CD4-positive, alpha-beta T cell treated with Interleukin-4 for 4 hours (primary cell): ENCODE data around the gene TRIM6.
A peak's percentile ranks its signal among the peaks of the same experiment; 100 is the strongest.
"Not testable (repeated sequence)": the region's sequence is repeated elsewhere in the genome, so short reads cannot be mapped to it uniquely, and the experiment has no call there.

Experiments used
- DNase-seq: peaks from one replicate; pipeline ENCODE4 v3.0.0-alpha.2; 2020

TRIM6 gene, protein sequence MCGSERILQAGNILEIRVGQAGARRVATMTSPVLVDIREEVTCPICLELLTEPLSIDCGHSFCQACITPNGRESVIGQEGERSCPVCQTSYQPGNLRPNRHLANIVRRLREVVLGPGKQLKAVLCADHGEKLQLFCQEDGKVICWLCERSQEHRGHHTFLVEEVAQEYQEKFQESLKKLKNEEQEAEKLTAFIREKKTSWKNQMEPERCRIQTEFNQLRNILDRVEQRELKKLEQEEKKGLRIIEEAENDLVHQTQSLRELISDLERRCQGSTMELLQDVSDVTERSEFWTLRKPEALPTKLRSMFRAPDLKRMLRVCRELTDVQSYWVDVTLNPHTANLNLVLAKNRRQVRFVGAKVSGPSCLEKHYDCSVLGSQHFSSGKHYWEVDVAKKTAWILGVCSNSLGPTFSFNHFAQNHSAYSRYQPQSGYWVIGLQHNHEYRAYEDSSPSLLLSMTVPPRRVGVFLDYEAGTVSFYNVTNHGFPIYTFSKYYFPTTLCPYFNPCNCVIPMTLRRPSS

GRCh38 chr11:5596607-5597201 lies at the start of gene TRIM6:
TRIM6 (plus strand) TSS chr11:5596637; CDS start chr11:5596898, 261 bp downstream.
- no peak for DNase-seq

DNA sequence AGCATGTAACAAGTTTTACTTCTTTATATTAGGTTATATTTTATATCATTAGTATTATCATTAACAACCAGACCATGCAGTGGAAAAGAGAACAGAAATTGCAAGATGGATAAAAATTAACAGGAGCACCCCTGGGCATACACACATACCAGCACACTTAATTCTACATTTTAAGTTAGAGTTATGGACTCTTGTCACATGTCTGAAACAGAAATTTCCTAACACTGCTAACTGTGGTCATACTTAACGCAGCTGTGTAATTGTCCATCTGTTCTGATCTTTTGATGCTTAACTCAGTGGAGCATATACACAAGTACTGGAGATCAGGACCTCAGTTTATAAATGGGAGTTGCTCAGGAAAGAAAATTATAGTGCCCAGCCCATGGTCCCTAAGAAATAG lies 48.5 kb upstream of the TRIM6 start:
- DNase-seq: no peak

DNA sequence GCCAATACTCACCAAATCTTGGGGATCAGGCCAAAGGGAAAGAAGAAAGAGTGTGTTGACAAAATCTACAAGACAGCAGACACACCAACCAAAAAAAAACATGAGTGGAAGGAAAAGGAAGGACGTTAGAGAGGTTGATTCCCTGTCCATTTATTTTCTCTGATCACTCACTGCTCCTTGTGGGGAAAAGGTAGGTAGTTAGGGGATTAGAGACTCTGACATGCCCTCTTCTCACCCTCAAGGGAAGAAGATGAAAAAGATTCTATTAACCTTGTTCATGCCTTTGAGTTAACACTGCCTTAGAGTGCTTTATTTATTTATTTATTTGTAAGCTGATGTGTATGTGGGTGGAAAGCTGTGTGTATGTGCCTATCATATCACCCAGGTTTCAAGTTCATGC lies 48.0 kb upstream of the TRIM6 start, which contains the start of gene OR52H1:
Gene OR52H1, minus strand, starts transcription at position 101 of the 400 bp plus-strand sequence. CDS start 3,035 bp downstream, outside the sequence.
- no peak for DNase-seq

DNA sequence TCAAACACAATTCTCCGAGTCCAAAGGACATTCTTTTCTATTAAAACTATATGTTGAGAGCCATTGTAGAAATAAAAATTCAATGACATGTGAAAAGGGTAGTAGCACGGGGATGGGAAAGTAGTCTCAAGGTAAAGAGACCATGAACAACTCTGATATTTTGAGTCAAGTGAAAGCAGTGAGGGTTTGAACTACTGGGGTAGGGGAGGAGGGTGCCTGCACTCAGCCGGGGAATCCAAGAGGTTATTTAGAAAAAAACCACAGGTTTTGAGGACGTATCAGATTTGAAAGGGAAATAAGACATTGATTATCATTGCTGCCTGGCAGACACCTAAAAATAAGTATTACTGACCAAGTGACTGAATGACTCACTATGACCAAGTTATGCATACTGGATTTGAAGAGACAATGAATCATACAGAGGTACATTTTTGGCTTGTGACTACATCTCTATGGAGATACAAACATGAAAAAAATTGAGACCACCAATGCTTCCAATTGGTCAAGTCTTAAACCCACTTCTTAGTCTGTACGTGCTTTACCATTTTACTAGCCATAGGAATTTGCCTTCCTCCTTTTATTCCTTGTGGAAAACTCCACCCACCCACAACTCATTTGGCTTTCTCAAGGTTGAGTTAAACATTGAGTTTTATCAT lies 45.9 kb upstream of the TRIM6 start:
- DNase-seq: no peak

DNA sequence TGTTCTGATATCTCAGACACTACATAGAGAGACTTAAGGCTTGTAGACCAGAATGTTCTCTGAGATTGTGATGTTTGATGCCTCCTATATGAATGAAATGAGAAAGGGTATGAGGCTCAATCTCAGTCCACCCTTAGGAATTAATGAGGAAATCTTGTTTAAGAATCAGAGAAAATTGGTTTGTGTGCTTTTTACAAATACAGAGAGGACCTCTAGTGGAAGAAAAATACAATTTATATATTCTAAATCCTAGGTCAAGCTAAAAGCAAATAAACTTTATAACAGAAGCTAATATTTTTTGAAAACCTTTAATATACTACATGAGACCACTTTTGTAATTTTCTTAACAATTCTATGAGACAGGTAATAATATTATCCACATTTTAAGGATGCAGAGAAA lies 43.1 kb upstream of the TRIM6 start:
- DNase-seq: no peak

DNA sequence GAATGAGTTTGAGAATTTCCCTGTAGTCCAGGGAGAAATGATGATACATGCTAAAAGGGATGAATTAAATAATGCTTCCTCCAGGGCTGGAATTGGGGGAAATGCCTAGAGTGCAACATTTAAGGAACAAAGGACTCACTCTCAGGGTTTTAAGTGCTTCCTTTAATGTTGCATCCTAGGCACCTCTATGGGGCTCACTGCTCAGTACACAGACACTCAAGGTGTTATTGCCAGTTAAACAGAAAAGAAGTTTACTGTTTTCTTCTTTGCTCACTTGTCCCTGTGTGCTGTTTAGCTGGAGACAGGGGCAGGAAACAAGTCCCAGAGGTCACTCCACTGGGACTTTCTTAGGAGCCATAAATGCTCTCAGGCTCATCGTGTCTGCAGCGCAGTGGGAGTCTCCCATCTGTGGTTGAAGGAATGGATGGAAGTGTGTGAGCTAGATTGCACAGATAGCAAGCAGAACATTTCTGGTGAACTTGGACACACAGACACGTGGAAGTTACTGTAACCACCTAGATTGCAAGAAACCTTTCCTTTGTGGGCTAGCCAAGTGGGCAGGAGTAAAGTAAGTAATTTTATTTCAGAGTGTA lies 39.7 kb upstream of the TRIM6 start:
- DNase-seq: no peak

- DNase-seq: no peak
Measured at GRCh38 chr11:5557751-5558150, 38.7 kb upstream of the TRIM6 start.

DNA sequence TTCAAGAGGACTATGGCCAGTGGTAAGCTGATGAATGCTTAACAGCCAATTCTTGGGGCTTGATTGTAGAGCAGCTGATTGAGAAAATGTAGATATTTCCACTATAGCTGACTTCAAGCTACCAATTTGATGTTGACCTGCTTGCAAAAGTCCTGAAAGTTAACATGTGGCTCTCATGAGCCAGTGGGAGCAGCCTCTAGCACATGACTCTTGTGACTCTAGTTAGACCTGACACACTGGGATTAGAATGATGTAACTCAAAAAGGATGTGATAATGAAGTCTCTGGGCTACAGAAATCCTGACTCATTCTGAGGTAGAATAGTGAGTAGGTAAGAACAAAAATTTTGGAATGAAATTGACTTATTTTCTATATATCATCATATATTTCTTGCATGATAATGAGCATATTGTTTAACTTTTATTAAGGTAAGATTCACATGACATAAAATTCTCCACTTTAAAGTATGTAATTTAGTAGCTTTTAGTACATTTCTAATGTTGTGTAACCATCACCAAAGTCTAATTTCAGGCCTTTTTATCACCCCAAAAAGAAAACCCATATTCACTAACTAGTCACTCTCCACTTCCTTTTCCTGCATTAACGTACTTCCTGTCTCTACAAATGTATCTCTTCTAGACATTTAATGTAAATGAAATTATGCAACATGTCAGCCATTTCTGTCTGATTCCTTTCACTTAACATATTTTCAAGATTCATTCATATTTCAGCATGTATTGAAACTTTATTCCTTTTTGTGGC lies 32.0 kb upstream of the TRIM6 start:
- DNase-seq: no peak

GRCh38 chr11:5574654-5575053 lies 21.8 kb upstream of the TRIM6 start:
- DNase-seq: no peak

GRCh38 chr11:5575152-5575551 lies 21.3 kb upstream of the TRIM6 start:
- no peak for DNase-seq

GRCh38 chr11:5577101-5577500 lies 19.3 kb upstream of the TRIM6 start:
- no peak for DNase-seq

DNA sequence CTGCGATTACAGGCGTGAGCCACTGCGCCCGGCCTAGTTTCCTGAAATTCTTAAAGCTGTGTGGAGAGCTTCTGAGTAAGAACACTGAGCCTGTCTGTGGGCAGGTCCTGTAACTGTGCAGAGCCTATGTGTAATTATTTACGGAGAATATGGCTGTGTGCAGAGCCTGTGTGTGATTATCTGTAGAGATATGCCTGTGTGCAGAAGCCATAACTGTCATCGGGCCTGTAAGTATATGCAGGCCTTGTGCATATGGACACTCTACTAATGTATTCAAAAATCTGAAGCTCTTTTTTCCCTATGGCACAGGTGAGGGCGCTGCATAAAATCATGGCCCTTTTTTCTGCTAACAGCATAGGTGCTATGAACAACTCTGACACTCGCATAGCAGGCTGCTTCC lies 15.9 kb upstream of the TRIM6 start, which contains the start of gene OR52B6:
Gene OR52B6, plus strand, starts transcription at position 301 of the 400 bp plus-strand sequence. Its CDS starts 0 bp downstream, at position 301.
- DNase-seq: no peak

- no peak for DNase-seq
Measured at GRCh38 chr11:5581014-5581413, 15.4 kb upstream of the TRIM6 start.

DNA sequence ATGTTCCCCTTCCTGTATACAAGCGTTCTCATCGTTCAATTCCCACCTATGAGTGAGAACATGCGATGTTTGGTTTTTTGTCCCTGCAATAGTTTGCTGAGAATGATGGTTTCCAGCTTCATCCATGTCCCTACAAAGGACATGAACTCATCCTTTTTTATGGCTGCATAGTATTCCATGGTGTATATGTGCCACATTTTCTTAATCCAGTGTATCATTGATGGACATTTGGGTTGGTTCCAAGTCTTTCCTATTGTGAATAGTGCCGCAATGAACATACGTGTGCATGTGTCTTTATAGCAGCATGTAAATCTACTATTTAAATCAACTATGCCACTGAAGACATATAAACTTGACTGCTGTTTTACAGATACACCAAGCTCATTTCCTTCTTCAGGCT lies 12.0 kb upstream of the TRIM6 start:
- DNase-seq: not testable (repeated sequence)

GRCh38 chr11:5589906-5590305 lies 6.5 kb upstream of the TRIM6 start:
- DNase-seq: not testable (repeated sequence)

DNA sequence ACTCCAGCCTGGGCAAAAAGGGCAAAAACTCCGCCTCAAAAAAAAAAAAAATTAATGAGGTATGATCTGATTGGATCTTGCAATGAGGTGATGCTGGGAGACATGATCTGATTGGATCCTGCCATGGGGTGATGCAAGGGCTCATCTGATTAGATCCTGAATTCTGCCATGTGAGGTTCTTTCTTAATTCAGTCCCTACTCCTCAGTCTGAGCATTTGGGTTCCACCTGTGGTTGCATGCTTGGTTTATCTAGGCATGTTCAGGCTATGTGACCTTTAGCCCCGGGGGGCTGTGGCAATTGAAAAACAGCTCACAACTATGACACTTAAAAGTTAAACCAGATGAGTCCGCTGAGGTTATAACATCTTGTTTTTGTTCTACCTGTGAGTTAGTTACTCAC lies 4.8 kb upstream of the TRIM6 start:
- DNase-seq: no peak

- DNase-seq: no peak
Measured at GRCh38 chr11:5592615-5593014, 3.8 kb upstream of the TRIM6 start.

- no peak for DNase-seq
Measured at GRCh38 chr11:5593146-5593545, 3.3 kb upstream of the TRIM6 start.

- DNase-seq: no peak
Measured at GRCh38 chr11:5597953-5598352, 1.5 kb downstream of the TRIM6 start.

GRCh38 chr11:5600374-5600851 lies 4.0 kb downstream of the TRIM6 start:
- peak; percentile 57 for DNase-seq

- DNase-seq: not testable (repeated sequence)
Measured at GRCh38 chr11:5602791-5603190, 6.4 kb downstream of the TRIM6 start.

DNA sequence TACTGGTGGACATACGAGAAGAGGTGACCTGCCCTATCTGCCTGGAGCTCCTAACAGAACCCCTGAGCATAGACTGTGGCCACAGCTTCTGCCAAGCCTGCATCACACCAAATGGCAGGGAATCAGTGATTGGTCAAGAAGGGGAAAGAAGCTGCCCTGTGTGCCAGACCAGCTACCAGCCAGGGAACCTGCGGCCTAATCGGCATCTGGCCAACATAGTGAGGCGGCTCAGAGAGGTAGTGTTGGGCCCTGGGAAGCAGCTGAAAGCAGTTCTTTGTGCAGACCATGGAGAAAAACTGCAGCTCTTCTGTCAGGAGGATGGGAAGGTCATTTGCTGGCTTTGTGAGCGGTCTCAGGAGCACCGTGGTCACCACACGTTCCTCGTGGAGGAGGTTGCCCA lies 6.9 kb downstream of the TRIM6 start:
- DNase-seq: no peak
